Panc1 (cell line): ENCODE measurements around the gene GRK6. TPM values are rescaled to one million over a fixed set of nuclear protein-coding genes. Genes with fewer than 3 reads are reported as not detected.

Experiments used
- ATAC-seq: fragments of 200-7000 bp; cut with Tn5 transposase; 2 replicates; pipeline ENCODE4 v1.9.1; 2020; ENCODE audit warnings: mild to moderate bottlenecking, moderate library complexity
- BruUV-seq: library from RNA; stranded (reverse); fragments of 400-500 nt; replicated peaks from 2 replicates; lab custom pipeline; 2021; lab: Mats Ljungman, UMichigan
- CTCF ChIA-PET: fragments of 300-600 bp; sonication (Branson Sonifier 250); formaldehyde crosslinking; loops from one replicate; lab custom pipeline; 2022; ENCODE audit warnings: antibody characterized with exemption; lab: Charles Lee
- POLR2A ChIA-PET: fragments of 300-600 bp; sonication (Branson Sonifier 250); formaldehyde crosslinking; loops from one replicate; lab custom pipeline; 2022; ENCODE audit warnings: antibody characterized with exemption; lab: Charles Lee
- DNase-seq: peaks from one replicate; pipeline ENCODE4 v3.0.0-alpha.2; 2010; ENCODE audit warnings: low read depth, low spot score
- H3K27ac ChIP-seq: 2 replicates; pipeline ENCODE4 v1.5.1; 2011; ENCODE audit warnings: mild to moderate bottlenecking, low read length, inconsistent platforms
- H3K27me3 ChIP-seq: fragments of 200-500 bp; sonication (Bioruptor generic); 2 replicates; pipeline ENCODE4 v1.6.0; 2014; ENCODE audit warnings: low read length, inconsistent platforms; ENCODE audit not compliant: control insufficient read depth, insufficient read depth
- H3K36me3 ChIP-seq: fragments of 200-500 bp; sonication (Bioruptor generic); 2 replicates; pipeline ENCODE4 v1.5.1; 2014; ENCODE audit warnings: inconsistent platforms, mild to moderate bottlenecking, low read length, moderate library complexity; ENCODE audit not compliant: control insufficient read depth, insufficient read depth
- H3K4me1 ChIP-seq: 2 replicates; pipeline ENCODE4 v1.5.1; 2011; ENCODE audit warnings: inconsistent platforms, mild to moderate bottlenecking, low read length, moderate library complexity; ENCODE audit not compliant: control insufficient read depth, insufficient read depth
- H3K4me3 ChIP-seq, 2 experiments: 2 replicates each; pipeline ENCODE4 v1.5.1; 2011 to 2012; ENCODE audit warnings: low read depth in 2 of 2, low read length in 2 of 2, mild to moderate bottlenecking in 2 of 2, inconsistent platforms in 1 of 2, moderate library complexity in 1 of 2
- H3K9me3 ChIP-seq: fragments of 200-500 bp; sonication (Bioruptor generic); 2 replicates; pipeline ENCODE4 v1.5.1; 2014; ENCODE audit warnings: low read depth, mild to moderate bottlenecking, inconsistent platforms, low read length, moderate library complexity; ENCODE audit not compliant: control insufficient read depth, insufficient read depth
- CTCF ChIP-seq: fragments of 450-650 bp; IDR thresholded peaks from 2 replicates; pipeline ENCODE4 v1.5.1; 2017; ENCODE audit warnings: mild to moderate bottlenecking
- POLR2AphosphoS5 ChIP-seq: IDR thresholded peaks from 2 replicates; pipeline ENCODE4 v1.6.1; 2012; ENCODE audit warnings: mild to moderate bottlenecking, low read depth, low read length, moderate library complexity
- REST ChIP-seq, 2 experiments: IDR thresholded peaks; 2 replicates each; pipeline ENCODE4 v1.6.1; 2011 to 2012; ENCODE audit warnings: low read depth in 2 of 2, control low read depth in 1 of 2, low read length in 1 of 2, mild to moderate bottlenecking in 1 of 2, moderate library complexity in 1 of 2; ENCODE audit not compliant: insufficient read depth in 1 of 2
- SIN3A ChIP-seq: IDR thresholded peaks from 2 replicates; pipeline ENCODE4 v1.6.1; 2012; ENCODE audit warnings: low read depth, mild to moderate bottlenecking, low read length, moderate library complexity, borderline replicate concordance; ENCODE audit not compliant: insufficient read depth
- TCF7L2 ChIP-seq: IDR thresholded peaks from 2 replicates; pipeline ENCODE4 v1.6.1; 2011; ENCODE audit warnings: mild to moderate bottlenecking, low read depth, low read length, inconsistent platforms
- in situ Hi-C: cut with HindIII; loops from 2 replicates; pipeline ENCODE4 v1.10.0; 2016; ENCODE audit warnings: low sequenced_read_pairs, low pct_unique_long_range_greater_than_20kb
- intact Hi-C: fragments of 100-400 bp; cut with micrococcal nuclease; formaldehyde crosslinking; loops from one replicate; pipeline ENCODE4 v1.10.0; 2022; ENCODE audit not compliant: unreplicated experiment
- total RNA-seq: library from RNA; stranded (reverse); gene quantifications from one replicate; pipeline ENCODE4 v1.2.1, GENCODE V29; 2021; ENCODE audit not compliant: unreplicated experiment

Gene GRK6
- total RNA-seq, 1 experiment from 2014 or later = 56.1 TPM

GRCh38 chr5:177469750-177470525, 43.5 kb downstream of the GRK6 start:
- H3K9me3 ChIP-seq = no peaks in the 10 kb centered on the region
- H3K36me3 ChIP-seq = no peaks in the 10 kb centered on the region; the same call in none of the 2 replicates
- POLR2A ChIA-PET = no interaction called here
- BruUV-seq = no TSS peak
- H3K27ac ChIP-seq = no peak overlapping the region
- TF ChIP-seq TCF7L2 = no peak
- TF ChIP-seq POLR2AphosphoS5 = no peak
- TF ChIP-seq CTCF = no peak
- no peak for TF ChIP-seq REST (IDR thresholded peaks at IDR 0.05; ENCODE audit: insufficient read depth in 1 of 2, low read depth in 2 of 2, low read length in 1 of 2)
- no peak for TF ChIP-seq SIN3A
- in situ Hi-C loops (no loop called here), intact Hi-C loops (no loop called here)
- peaks cover 33% of the 10 kb centered on the region for H3K4me1 ChIP-seq
- ATAC-seq (no peak), DNase-seq (no peak)
- H3K27me3 ChIP-seq = no peaks in the 10 kb centered on the region
- H3K4me3 ChIP-seq = no peak overlapping the region
- CTCF ChIA-PET = no interaction called here

- Histone ChIP-seq H3K27ac (no peak overlapping the region; the same call in 1 of the 2 replicates), H3K27me3 (no peaks in the 10 kb centered on the region), H3K4me1 (peaks cover 34% of the 10 kb centered on the region), H3K36me3 (no peaks in the 10 kb centered on the region; the same call in 1 of the 2 replicates), H3K9me3 (no peaks in the 10 kb centered on the region), H3K4me3 (no peak overlapping the region)
- ChIA-PET POLR2A (no interaction called here), CTCF (no interaction called here)
- BruUV-seq = TSS peak; percentile 37
- ATAC-seq = no peak
- TF ChIP-seq POLR2AphosphoS5 = no peak
- no peak for TF ChIP-seq CTCF
- TF ChIP-seq REST (IDR thresholded peaks at IDR 0.05; ENCODE audit: insufficient read depth in 1 of 2, low read depth in 2 of 2, low read length in 1 of 2) = no peak
- no peak for TF ChIP-seq SIN3A
- no peak for TF ChIP-seq TCF7L2
- DNase-seq = no peak
- in situ Hi-C loops (no loop called here), intact Hi-C loops (no loop called here)
These were observed 44.5 kb downstream of the GRK6 start for GRCh38 chr5:177470759-177471536.
